GM12878 (cell line): ENCODE data around the gene POLE3. TPM values are rescaled to one million over a fixed set of nuclear protein-coding genes. Genes with fewer than 3 reads are reported as not detected.
A peak's percentile ranks its signal among the peaks of the same experiment; 100 is the strongest.

Experiments
- BCL11A ChIP-seq: IDR thresholded peaks from 2 replicates; pipeline ENCODE4 v1.6.1; 2011; ENCODE audit warnings: low read depth, low read length
- CBFB ChIP-seq: IDR thresholded peaks from 2 replicates; pipeline ENCODE4 v1.6.1; 2016; ENCODE audit warnings: antibody characterized with exemption, low read depth
- POLR2AphosphoS5 ChIP-seq: IDR thresholded peaks from 2 replicates; pipeline ENCODE4 v1.6.1; 2011; ENCODE audit warnings: mild to moderate bottlenecking, low read length, inconsistent platforms
- RUNX3 ChIP-seq: IDR thresholded peaks from 2 replicates; pipeline ENCODE4 v1.6.1; 2012; ENCODE audit warnings: low read length, inconsistent platforms
- SPI1 ChIP-seq: IDR thresholded peaks from 2 replicates; pipeline ENCODE4 v1.6.1; 2011; ENCODE audit warnings: low read depth, mild to moderate bottlenecking, low read length, moderate library complexity, borderline replicate concordance; ENCODE audit not compliant: insufficient read depth
- TAF1 ChIP-seq: IDR thresholded peaks from 2 replicates; pipeline ENCODE4 v1.6.1; 2011; ENCODE audit warnings: mild to moderate bottlenecking, low read depth, low read length, borderline replicate concordance
- TBL1XR1 ChIP-seq: IDR thresholded peaks from 2 replicates; pipeline ENCODE4 v1.6.1; 2012; ENCODE audit warnings: low read depth, low read length, improper control_type of control experiment
- ZNF384 ChIP-seq: IDR thresholded peaks from 2 replicates; pipeline ENCODE4 v1.6.1; 2012; ENCODE audit warnings: low read depth, mild to moderate bottlenecking, low read length, improper control_type of control experiment, borderline replicate concordance
- ZNF622 ChIP-seq: fragments of 450-650 bp; IDR thresholded peaks from 2 replicates; pipeline ENCODE4 v1.6.1; 2017; ENCODE audit warnings: mild to moderate bottlenecking, inconsistent platforms
- ZZZ3 ChIP-seq: IDR thresholded peaks from 2 replicates; pipeline ENCODE4 v1.6.1; 2011; ENCODE audit warnings: low read depth; ENCODE audit not compliant: control insufficient read depth, insufficient read length
- polyA plus RNA-seq, 11 experiments: library from polyadenylated mRNA; depleted of rRNA in 4 of 11; unstranded in 6 of 11; stranded (reverse) in 5 of 11; fragments of >200 nt; fragmentation: Nextera tagmentation in 4 of 11; fragmentation: Illumina TruSeq in 1 of 11; extraction: Ambion mirVana in 4 of 11; extraction: Trizol in 1 of 11; gene quantifications; 1 replicate in 1 of 11; 2 replicates in 10 of 11; pipeline versions ENCODE4 v1.2.1 to v1.2.3, GENCODE V29; 2011 to 2016; ENCODE audit warnings: inconsistent platforms in 2 of 11, missing spikeins in 2 of 11, low read depth in 1 of 11
- total RNA-seq, 4 experiments: library from RNA; depleted of rRNA in 3 of 4; stranded (reverse); fragments of >200 nt in 3 of 4; fragmentation: Illumina TruSeq in 1 of 4; extraction: Trizol in 1 of 4; gene quantifications; 2 replicates each; pipeline versions ENCODE4 v1.2.1 to v1.2.3, GENCODE V29; 2013 to 2021
- TF ChIP-seq, protein P1 (sequence below): fragments of 450-650 bp; IDR thresholded peaks from 2 replicates; pipeline ENCODE4 v1.6.1; 2017; ENCODE audit warnings: mild to moderate bottlenecking, moderate library complexity

The POLE3 gene
- total and polyA plus RNA-seq, 10 of the 15 experiments (the other 5 are each of a cell fraction or from before 2014, with no cell fraction given), result 40.8 to 116 (median 80.2) TPM

DNA sequence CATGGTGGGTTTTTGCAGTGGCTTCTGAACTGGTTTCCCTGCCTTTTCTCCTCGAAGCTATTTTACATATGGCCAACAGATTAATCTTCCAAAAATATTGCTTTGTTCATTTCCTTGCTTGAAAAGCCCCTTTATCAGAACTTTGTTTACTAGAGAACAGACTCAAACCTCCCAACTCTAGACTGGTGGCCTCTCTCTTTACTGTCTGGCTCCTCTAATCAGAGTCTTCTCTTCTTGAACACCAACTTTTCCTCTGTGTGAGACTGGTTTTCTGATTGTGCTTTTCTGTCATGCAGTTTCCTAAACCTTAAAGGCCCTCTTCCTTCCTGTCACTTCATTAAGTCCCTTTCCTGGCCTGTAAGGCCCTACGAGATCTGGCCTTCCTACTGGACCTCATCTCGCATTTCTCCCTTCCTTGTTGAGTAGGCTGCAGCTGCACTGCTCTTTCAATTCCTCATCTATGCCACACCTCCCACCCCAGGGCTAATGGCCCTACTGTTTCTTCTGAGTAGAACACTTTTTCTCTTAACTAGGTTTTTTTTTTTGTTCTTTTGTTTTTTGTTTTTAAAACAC lies 5.8 kb upstream of the POLE3 start (continued):
- TF ChIP-seq CBFB (no peak), ZNF384 (peak; percentile 44; the same call in 1 of the 2 replicates), TAF1 (peak; percentile 39; the same call in 1 of the 2 replicates), TBL1XR1 (no peak), POLR2AphosphoS5 (peak; percentile 71), SPI1 (peak; percentile 89), BCL11A (0 out of 2 replicates have a peak, but pooled peaks have one; percentile 5), ZNF622 (no peak), ZZZ3 (no peak), RUNX3 (peak; percentile 26; the same call in 1 of the 2 replicates)
- TF ChIP-seq, protein P1, sequence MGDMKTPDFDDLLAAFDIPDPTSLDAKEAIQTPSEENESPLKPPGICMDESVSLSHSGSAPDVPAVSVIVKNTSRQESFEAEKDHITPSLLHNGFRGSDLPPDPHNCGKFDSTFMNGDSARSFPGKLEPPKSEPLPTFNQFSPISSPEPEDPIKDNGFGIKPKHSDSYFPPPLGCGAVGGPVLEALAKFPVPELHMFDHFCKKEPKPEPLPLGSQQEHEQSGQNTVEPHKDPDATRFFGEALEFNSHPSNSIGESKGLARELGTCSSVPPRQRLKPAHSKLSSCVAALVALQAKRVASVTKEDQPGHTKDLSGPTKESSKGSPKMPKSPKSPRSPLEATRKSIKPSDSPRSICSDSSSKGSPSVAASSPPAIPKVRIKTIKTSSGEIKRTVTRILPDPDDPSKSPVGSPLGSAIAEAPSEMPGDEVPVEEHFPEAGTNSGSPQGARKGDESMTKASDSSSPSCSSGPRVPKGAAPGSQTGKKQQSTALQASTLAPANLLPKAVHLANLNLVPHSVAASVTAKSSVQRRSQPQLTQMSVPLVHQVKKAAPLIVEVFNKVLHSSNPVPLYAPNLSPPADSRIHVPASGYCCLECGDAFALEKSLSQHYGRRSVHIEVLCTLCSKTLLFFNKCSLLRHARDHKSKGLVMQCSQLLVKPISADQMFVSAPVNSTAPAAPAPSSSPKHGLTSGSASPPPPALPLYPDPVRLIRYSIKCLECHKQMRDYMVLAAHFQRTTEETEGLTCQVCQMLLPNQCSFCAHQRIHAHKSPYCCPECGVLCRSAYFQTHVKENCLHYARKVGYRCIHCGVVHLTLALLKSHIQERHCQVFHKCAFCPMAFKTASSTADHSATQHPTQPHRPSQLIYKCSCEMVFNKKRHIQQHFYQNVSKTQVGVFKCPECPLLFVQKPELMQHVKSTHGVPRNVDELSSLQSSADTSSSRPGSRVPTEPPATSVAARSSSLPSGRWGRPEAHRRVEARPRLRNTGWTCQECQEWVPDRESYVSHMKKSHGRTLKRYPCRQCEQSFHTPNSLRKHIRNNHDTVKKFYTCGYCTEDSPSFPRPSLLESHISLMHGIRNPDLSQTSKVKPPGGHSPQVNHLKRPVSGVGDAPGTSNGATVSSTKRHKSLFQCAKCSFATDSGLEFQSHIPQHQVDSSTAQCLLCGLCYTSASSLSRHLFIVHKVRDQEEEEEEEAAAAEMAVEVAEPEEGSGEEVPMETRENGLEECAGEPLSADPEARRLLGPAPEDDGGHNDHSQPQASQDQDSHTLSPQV, result no peak
